IMR-90 (cell line): ENCODE measurements around the gene PRAMEF18. TPM values are rescaled to one million over a fixed set of nuclear protein-coding genes. Genes with fewer than 3 reads are reported as not detected.
"Not testable (repeated sequence)": the region's sequence is repeated elsewhere in the genome, so short reads cannot be mapped to it uniquely, and the experiment has no call there.

Experiments used
- ATAC-seq: fragments of 200-7000 bp; cut with Tn5 transposase; 2 replicates; pipeline ENCODE4 v1.9.1; 2020; ENCODE audit warnings: low read depth, mild to moderate bottlenecking, moderate library complexity
- BruUV-seq: library from RNA; stranded (reverse); fragments of 400-500 nt; replicated peaks from 2 replicates; lab custom pipeline; 2021; lab: Mats Ljungman, UMichigan
- CTCF ChIA-PET: fragments of 300-600 bp; formaldehyde crosslinking; extraction: SDS; loops from one replicate; lab custom pipeline; 2021; ENCODE audit warnings: antibody characterized with exemption; lab: Yijun Ruan, JAX
- POLR2A ChIA-PET: fragments of 300-600 bp; sonication (Branson Sonifier 250); formaldehyde crosslinking; loops from one replicate; lab custom pipeline; 2022; ENCODE audit warnings: antibody characterized with exemption; ENCODE audit not compliant: unreplicated experiment; lab: Charles Lee
- DNase-seq: peaks from one replicate; pipeline ENCODE4 v3.0.0; 2013
- H2AFZ ChIP-seq: replicated peaks from 2 replicates; pipeline ENCODE3; 2013; ENCODE audit warnings: low read length, mild to moderate bottlenecking; ENCODE audit not compliant: poor library complexity
- H2AK5ac ChIP-seq: 2 replicates; pipeline ENCODE4 v1.6.1; 2013; ENCODE audit warnings: low read depth, low read length, inconsistent platforms
- H2AK9ac ChIP-seq: replicated peaks from 2 replicates; pipeline ENCODE3; 2013; ENCODE audit warnings: mild to moderate bottlenecking, low read depth, low read length, moderate library complexity; ENCODE audit not compliant: poor library complexity
- H2BK120ac ChIP-seq: 2 replicates; pipeline ENCODE4 v1.6.1; 2013; ENCODE audit warnings: low read depth, low read length, inconsistent platforms
- H2BK15ac ChIP-seq: 3 replicates; pipeline ENCODE4 v1.6.1; 2013; ENCODE audit warnings: low read depth, low read length, inconsistent platforms
- H2BK20ac ChIP-seq: 2 replicates; pipeline ENCODE4 v1.6.1; 2013; ENCODE audit warnings: low read depth, mild to moderate bottlenecking, inconsistent platforms, low read length, moderate library complexity
- H2BK5ac ChIP-seq: 2 replicates; pipeline ENCODE4 v1.6.1; 2013; ENCODE audit warnings: mild to moderate bottlenecking, low read depth, low read length, inconsistent platforms; ENCODE audit not compliant: poor library complexity, severe bottlenecking
- H3K14ac ChIP-seq: replicated peaks from 2 replicates; pipeline ENCODE4 v1.6.1; 2013; ENCODE audit warnings: low read depth, low read length, inconsistent platforms
- H3K18ac ChIP-seq: 2 replicates; pipeline ENCODE4 v1.6.1; 2013; ENCODE audit warnings: low read depth, low read length, control low read depth
- H3K23ac ChIP-seq: 2 replicates; pipeline ENCODE4 v1.6.1; 2013; ENCODE audit warnings: low read depth, low read length, inconsistent platforms
- H3K27ac ChIP-seq: 2 replicates; pipeline ENCODE4 v1.5.1; 2013; ENCODE audit warnings: mild to moderate bottlenecking, control low read depth, low read length; ENCODE audit not compliant: insufficient read depth
- H3K27me3 ChIP-seq: 2 replicates; pipeline ENCODE4 v1.6.1; 2013; ENCODE audit warnings: low read length; ENCODE audit not compliant: control insufficient read depth, insufficient read depth
- H3K36me3 ChIP-seq: 2 replicates; pipeline ENCODE4 v1.6.1; 2013; ENCODE audit warnings: low read length, mixed read lengths; ENCODE audit not compliant: control insufficient read depth, insufficient read depth
- H3K4ac ChIP-seq: 2 replicates; pipeline ENCODE4 v1.6.1; 2013; ENCODE audit warnings: low read depth, low read length, inconsistent platforms
- H3K4me1 ChIP-seq: 2 replicates; pipeline ENCODE4 v1.6.1; 2013; ENCODE audit warnings: low read length, mixed read lengths; ENCODE audit not compliant: control insufficient read depth, insufficient read depth
- H3K4me2 ChIP-seq: 2 replicates; pipeline ENCODE4 v1.6.1; 2013; ENCODE audit warnings: low read depth, mild to moderate bottlenecking, control low read depth, low read length, moderate library complexity
- H3K4me3 ChIP-seq: 2 replicates; pipeline ENCODE4 v1.5.1; 2013; ENCODE audit warnings: low read depth, mild to moderate bottlenecking, control low read depth, low read length, moderate library complexity; ENCODE audit not compliant: insufficient read depth
- H3K56ac ChIP-seq: 2 replicates; pipeline ENCODE4 v1.6.1; 2013; ENCODE audit warnings: low read length, inconsistent platforms; ENCODE audit not compliant: insufficient read depth; ENCODE audit errors: extremely low read depth
- H3K79me1 ChIP-seq, 2 experiments: 2 replicates each; pipeline ENCODE4 v1.6.1; 2013; ENCODE audit warnings: low read length in 2 of 2, inconsistent platforms in 1 of 2, low read depth in 1 of 2
- H3K9ac ChIP-seq: 2 replicates; pipeline ENCODE4 v1.6.1; 2013; ENCODE audit warnings: low read depth, low read length, control low read depth
- H3K9me1 ChIP-seq: 2 replicates; pipeline ENCODE4 v1.6.1; 2013; ENCODE audit warnings: low read length, inconsistent platforms; ENCODE audit not compliant: insufficient read depth
- H3K9me3 ChIP-seq: 2 replicates; pipeline ENCODE4 v1.6.1; 2013; ENCODE audit warnings: low read length; ENCODE audit not compliant: control insufficient read depth, insufficient read depth
- H4K20me1 ChIP-seq: 2 replicates; pipeline ENCODE4 v1.6.1; 2013; ENCODE audit warnings: low read length, inconsistent platforms; ENCODE audit not compliant: insufficient read depth
- H4K5ac ChIP-seq: 2 replicates; pipeline ENCODE4 v1.6.1; 2013; ENCODE audit warnings: mild to moderate bottlenecking, low read depth, low read length, control low read depth
- H4K8ac ChIP-seq, 2 experiments: 2 replicates each; pipeline ENCODE4 v1.6.1; 2013; ENCODE audit warnings: low read depth in 2 of 2, low read length in 2 of 2, control low read depth in 1 of 2, inconsistent platforms in 1 of 2
- H4K91ac ChIP-seq: 2 replicates; pipeline ENCODE4 v1.6.1; 2013; ENCODE audit warnings: low read depth, low read length, inconsistent platforms; ENCODE audit not compliant: insufficient read depth
- WGBS, 2 experiments: methylation state at CpG; one replicate each; pipeline versions ENCODE4 v1.1.5 to v1.1.7; 2013; ENCODE audit warnings: missing lambda C conversion rate in 2 of 2; ENCODE audit not compliant: insufficient read length in 1 of 2; ENCODE audit errors: extremely low coverage in 2 of 2; 5-methylcytosine and 5-hydroxymethylcytosine counted together
- dilution Hi-C: fragments of 300-500 bp; cut with HindIII; formaldehyde crosslinking; loops from one replicate; pipeline ENCODE4 v1.14.3; 2018; ENCODE audit warnings: low sequenced_read_pairs; ENCODE audit not compliant: unreplicated experiment
- in situ Hi-C: fragments of 300-500 bp; cut with MboI; formaldehyde crosslinking; loops from 3 replicates; pipeline ENCODE4 v1.14.3; 2019; ENCODE audit warnings: low sequenced_read_pairs, inconsistent platforms, mixed read lengths
- intact Hi-C: fragments of 100-400 bp; cut with micrococcal nuclease; formaldehyde crosslinking; loops from 2 replicates; pipeline ENCODE4 v1.10.0; 2022
- polyA plus RNA-seq, 3 experiments: library from polyadenylated mRNA; depleted of rRNA; stranded (reverse); fragments of >200 nt; gene quantifications; 2 replicates each; pipeline ENCODE4 v1.2.3, GENCODE V29; 2012; ENCODE audit warnings: low replicate concordance in 1 of 3
- total RNA-seq: library from RNA; depleted of rRNA; stranded (reverse); fragments of >200 nt; gene quantifications from 2 replicates; pipeline ENCODE4 v1.2.3, GENCODE V29; 2012; rRNA removed

PRAMEF18 gene
- total and polyA plus RNA-seq, 2 of the 4 experiments (the other 2 are of a cell fraction): not detected

- intact Hi-C loops, H3K4me3 ChIP-seq, H2BK15ac ChIP-seq, H2AFZ ChIP-seq, H4K5ac ChIP-seq, H3K9ac ChIP-seq, H3K4me2 ChIP-seq, H3K14ac ChIP-seq, H2BK120ac ChIP-seq, H2AK9ac ChIP-seq, H4K91ac ChIP-seq, POLR2A ChIA-PET, H2BK20ac ChIP-seq, CTCF ChIA-PET, H3K18ac ChIP-seq, H3K79me1 ChIP-seq, H4K8ac ChIP-seq, H3K4me1 ChIP-seq, H3K27ac ChIP-seq, H3K27me3 ChIP-seq, H4K20me1 ChIP-seq, H3K23ac ChIP-seq, H2AK5ac ChIP-seq, H2BK5ac ChIP-seq, ATAC-seq, BruUV-seq, DNase-seq, H3K56ac ChIP-seq, in situ Hi-C loops, H3K9me3 ChIP-seq, dilution Hi-C loops, H3K4ac ChIP-seq, H3K36me3 ChIP-seq, H3K9me1 ChIP-seq: not testable (repeated sequence)
- WGBS, 2 experiments: no CpG with 5 or more reads among the region's 5 CpGs
These were observed 24.6 kb downstream of the PRAMEF18 start, which contains the start of gene PRAMEF13 for GRCh38 chr1:13201309-13201708. Gene PRAMEF13, minus strand, starts transcription at chr1:13201409. Its CDS starts 1,820 bp downstream, at chr1:13199589.

Other genes starting within 250 kb of the PRAMEF18 start
- not detected in 2 replicates for gene PRAMEF27, start 169.6 kb downstream of the PRAMEF18 start, total RNA-seq
- gene PRAMEF27, start 169.6 kb downstream of the PRAMEF18 start, polyA plus RNA-seq (2012; rRNA removed): not detected in 2 replicates
- not detected in 2 replicates for gene HNRNPCL3, start 165.4 kb downstream of the PRAMEF18 start, total RNA-seq
- gene HNRNPCL3, start 165.4 kb downstream of the PRAMEF18 start, polyA plus RNA-seq (2012; rRNA removed): not detected in 2 replicates
- gene PRAMEF25, start 155.4 kb downstream of the PRAMEF18 start, total RNA-seq: not detected in 2 replicates
- not detected in 2 replicates for gene PRAMEF25, start 155.4 kb downstream of the PRAMEF18 start, polyA plus RNA-seq (2012; rRNA removed)
- not detected in 2 replicates for gene HNRNPCL2, start 109.3 kb downstream of the PRAMEF18 start, total RNA-seq
- gene HNRNPCL2, start 109.3 kb downstream of the PRAMEF18 start, polyA plus RNA-seq (2012; rRNA removed): not detected in 2 replicates
- not detected in 2 replicates for gene PRAMEF26, start 70.1 kb downstream of the PRAMEF18 start, total RNA-seq
- gene PRAMEF26, start 70.1 kb downstream of the PRAMEF18 start, polyA plus RNA-seq (2012; rRNA removed): not detected in 2 replicates
- not detected in 2 replicates for gene HNRNPCL4, start 60.5 kb downstream of the PRAMEF18 start, total RNA-seq
- not detected in 2 replicates for gene HNRNPCL4, start 60.5 kb downstream of the PRAMEF18 start, polyA plus RNA-seq (2012; rRNA removed)
- gene PRAMEF9, start 54.3 kb downstream of the PRAMEF18 start, total RNA-seq: not detected in 2 replicates
- gene PRAMEF9, start 54.3 kb downstream of the PRAMEF18 start, polyA plus RNA-seq (2012; rRNA removed): not detected in 2 replicates
- gene PRAMEF13, start 24.7 kb downstream of the PRAMEF18 start, total RNA-seq: not detected in 2 replicates
- gene PRAMEF13, start 24.7 kb downstream of the PRAMEF18 start, polyA plus RNA-seq (2012; rRNA removed): not detected in 2 replicates
- gene PRAMEF5, start 28.0 kb upstream of the PRAMEF18 start, total RNA-seq: not detected in 2 replicates
- not detected in 2 replicates for gene PRAMEF5, start 28.0 kb upstream of the PRAMEF18 start, polyA plus RNA-seq (2012; rRNA removed)
- not detected in 2 replicates for gene PRAMEF8, start 59.0 kb upstream of the PRAMEF18 start, total RNA-seq
- gene PRAMEF8, start 59.0 kb upstream of the PRAMEF18 start, polyA plus RNA-seq (2012; rRNA removed): not detected in 2 replicates
- not detected in 2 replicates for gene PRAMEF33, start 77.4 kb upstream of the PRAMEF18 start, total RNA-seq
- gene PRAMEF33, start 77.4 kb upstream of the PRAMEF18 start, polyA plus RNA-seq (2012; rRNA removed): not detected in 2 replicates
- not detected in 2 replicates for gene PRAMEF15, start 89.4 kb upstream of the PRAMEF18 start, total RNA-seq
- not detected in 2 replicates for gene PRAMEF15, start 89.4 kb upstream of the PRAMEF18 start, polyA plus RNA-seq (2012; rRNA removed)
- not detected in 2 replicates for gene PRAMEF14, start 121.0 kb upstream of the PRAMEF18 start, total RNA-seq
- not detected in 2 replicates for gene PRAMEF14, start 121.0 kb upstream of the PRAMEF18 start, polyA plus RNA-seq (2012; rRNA removed)
- gene PRAMEF19, start 145.8 kb upstream of the PRAMEF18 start, total RNA-seq: not detected in 2 replicates
- gene PRAMEF19, start 145.8 kb upstream of the PRAMEF18 start, polyA plus RNA-seq (2012; rRNA removed): not detected in 2 replicates
- gene PRAMEF17, start 163.5 kb upstream of the PRAMEF18 start, total RNA-seq: not detected in 2 replicates
- not detected in 2 replicates for gene PRAMEF17, start 163.5 kb upstream of the PRAMEF18 start, polyA plus RNA-seq (2012; rRNA removed)
- not detected in 2 replicates for gene PRAMEF20, start 184.3 kb upstream of the PRAMEF18 start, total RNA-seq
- gene PRAMEF20, start 184.3 kb upstream of the PRAMEF18 start, polyA plus RNA-seq (2012; rRNA removed): not detected in 2 replicates